GM21528 (cell line): ENCODE data around the gene MAGEB17.
"Not testable (repeated sequence)": the region's sequence is repeated elsewhere in the genome, so short reads cannot be mapped to it uniquely, and the experiment has no call there.

Experiments
- ATAC-seq: cut with Tn5 transposase; IDR thresholded peaks from one replicate; pipeline ENCODE4 v1.9.1; 2021; ENCODE audit warnings: mild to moderate bottlenecking, moderate library complexity; ENCODE audit not compliant: unreplicated experiment, low FRiP score

Gene MAGEB17, protein sequence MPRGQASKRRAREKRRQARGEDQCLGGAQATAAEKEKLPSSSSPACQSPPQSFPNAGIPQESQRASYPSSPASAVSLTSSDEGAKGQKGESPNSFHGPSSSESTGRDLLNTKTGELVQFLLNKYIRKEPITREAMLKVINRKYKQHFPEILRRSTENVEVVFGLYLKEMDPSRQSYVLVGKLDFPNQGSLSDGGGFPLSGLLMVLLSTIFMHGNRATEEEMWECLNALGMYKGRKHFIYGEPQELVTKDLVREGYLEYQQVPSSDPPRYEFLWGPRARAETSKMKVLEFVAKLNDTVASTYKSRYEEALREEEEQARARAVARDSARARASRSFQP

DNA sequence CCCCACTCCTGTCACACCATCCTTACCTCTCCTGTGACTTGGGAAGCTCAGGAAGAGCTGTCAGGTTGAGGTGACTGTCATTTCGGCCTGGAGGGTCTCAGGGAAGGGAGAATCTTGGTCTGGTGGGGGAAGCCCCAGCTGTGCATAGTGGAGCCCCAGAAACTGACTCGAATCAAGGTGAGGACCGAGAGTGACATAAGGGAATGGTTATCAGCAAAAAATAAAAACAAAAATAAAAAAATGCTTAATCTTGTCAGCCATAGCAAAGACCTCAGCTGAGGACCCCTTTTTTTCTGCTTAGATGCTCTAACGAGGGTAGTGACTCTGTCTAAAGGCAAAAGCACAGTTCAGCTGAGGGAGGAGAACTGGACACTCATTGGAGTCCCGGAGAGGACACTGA lies at the start of gene MAGEB17:
Gene MAGEB17 (plus strand): TSS at position 301 of the 400 bp plus-strand sequence. CDS start 2,902 bp downstream, outside the sequence.
- ATAC-seq, result no peak

- ATAC-seq, result peak; percentile 90
These were observed 47.7 kb upstream of the MAGEB17 start for GRCh38 chrX:16119353-16120220.

DNA sequence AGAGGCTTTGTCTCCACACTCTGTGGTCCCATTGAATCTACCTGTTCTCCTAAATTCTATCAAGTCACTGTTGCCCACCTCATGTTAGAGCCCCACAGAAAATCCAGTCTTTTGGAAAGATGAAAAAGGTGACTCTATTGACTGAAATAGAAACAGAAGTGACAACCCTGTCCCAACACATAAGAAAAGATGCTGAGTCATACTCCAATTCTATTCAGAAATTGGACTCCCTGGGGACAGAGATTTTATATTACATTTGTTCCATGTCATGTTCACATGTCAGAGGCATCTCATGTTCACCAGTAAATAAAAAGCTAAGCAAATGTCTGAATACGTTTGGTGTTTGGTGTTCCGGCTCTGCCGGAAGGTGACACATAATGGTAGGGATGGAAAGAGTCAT lies 46.9 kb upstream of the MAGEB17 start:
- ATAC-seq, result no peak

DNA sequence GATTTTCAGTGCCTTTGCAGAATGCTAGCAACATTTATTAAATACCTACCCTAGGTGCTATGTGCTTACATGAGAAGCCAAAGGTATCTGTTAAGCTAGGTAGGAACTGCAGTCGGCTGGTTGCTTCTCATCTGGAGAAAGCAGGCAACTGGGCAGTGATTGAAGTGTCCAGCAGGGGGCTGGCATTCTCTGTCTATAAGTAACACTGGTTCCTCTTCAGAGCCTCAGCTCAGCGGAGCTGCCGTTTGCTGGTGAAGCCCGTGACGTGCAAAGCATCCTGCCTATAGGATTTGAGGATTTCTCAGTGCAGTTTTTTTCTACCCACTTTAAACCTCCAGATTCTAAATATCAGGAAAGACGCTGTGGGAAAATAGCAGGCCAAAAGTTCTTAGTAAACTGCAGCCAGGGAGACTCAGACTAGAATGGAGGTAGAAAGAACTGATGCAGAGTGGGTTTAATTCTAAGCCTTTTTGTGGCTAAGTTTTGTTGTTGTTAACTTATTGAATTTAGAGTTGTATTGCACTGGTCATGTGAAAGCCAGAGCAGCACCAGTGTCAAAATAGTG lies 44.0 kb upstream of the MAGEB17 start, which contains the start of gene GRPR:
Gene GRPR (plus strand): TSS at position 344 of the 565 bp plus-strand sequence. CDS start 389 bp downstream, outside the sequence.
- ATAC-seq, result peak; percentile 67

GRCh38 chrX:16124201-16124600 lies 43.1 kb upstream of the MAGEB17 start:
- ATAC-seq, result no peak

GRCh38 chrX:16125520-16126149 lies 41.6 kb upstream of the MAGEB17 start:
- no peak for ATAC-seq

- no peak for ATAC-seq
These were observed 36.6 kb upstream of the MAGEB17 start for GRCh38 chrX:16130707-16131106.

GRCh38 chrX:16134936-16135335 lies 32.3 kb upstream of the MAGEB17 start:
- ATAC-seq, result no peak

DNA sequence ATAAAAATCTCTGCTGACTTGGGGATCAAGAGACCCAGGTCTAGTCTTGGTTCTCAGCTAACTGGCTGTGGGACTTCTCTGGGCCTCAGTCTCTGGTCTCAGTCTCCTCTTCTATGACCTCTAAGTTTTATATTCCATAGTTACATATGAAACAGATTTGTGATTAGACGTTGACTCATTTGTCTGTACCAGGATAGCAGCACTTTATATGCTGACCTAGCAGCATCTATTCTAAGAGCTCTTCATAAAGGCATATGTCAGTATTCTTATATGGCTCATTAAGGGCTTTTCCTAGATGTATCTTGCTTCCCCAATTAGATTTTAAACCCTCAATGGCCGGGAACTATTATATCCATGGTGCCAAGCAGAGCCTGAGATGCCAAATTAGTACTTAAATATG lies 31.2 kb upstream of the MAGEB17 start:
- ATAC-seq, result no peak

- ATAC-seq, result peak; percentile 81
These were observed 29.7 kb upstream of the MAGEB17 start for GRCh38 chrX:16137416-16138107.

DNA sequence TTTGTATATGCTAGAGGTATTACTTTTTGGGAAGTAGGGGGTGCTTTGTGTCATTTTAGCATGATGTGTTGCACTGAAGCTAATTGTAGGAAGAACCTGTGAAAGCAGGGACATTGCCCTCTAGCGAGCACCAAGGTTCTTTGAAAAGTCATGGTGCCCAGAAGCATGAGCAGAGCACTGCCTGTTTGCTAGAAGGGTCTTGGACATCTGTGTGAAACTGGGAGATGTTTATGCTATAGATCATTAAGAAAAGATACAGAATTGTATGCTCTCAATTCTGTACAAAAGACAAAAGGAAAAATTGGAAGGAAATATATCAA lies 29.2 kb upstream of the MAGEB17 start:
- peak; percentile 49 for ATAC-seq

- no peak for ATAC-seq
These were observed 26.8 kb upstream of the MAGEB17 start for GRCh38 chrX:16140448-16140847.

DNA sequence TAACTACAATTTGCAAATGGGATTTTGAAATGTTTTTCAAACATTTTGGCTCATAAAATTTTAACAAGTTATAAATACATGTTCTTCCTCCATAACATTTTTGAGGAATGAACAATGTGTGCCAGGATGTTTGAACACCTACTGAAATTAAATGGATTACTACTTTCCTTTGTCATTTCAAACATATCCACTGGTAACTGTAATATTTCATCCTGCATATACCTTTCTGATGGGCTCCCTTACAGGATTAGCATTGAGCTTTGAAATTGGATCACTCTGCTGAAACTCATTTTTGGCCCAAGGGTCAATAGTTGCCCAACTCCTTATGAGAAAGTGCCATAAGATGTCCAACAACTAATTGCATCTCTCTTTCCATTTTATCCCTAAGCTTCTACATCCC lies 26.3 kb upstream of the MAGEB17 start:
- ATAC-seq, result no peak

- ATAC-seq, result no peak
These were observed 25.6 kb upstream of the MAGEB17 start for GRCh38 chrX:16141422-16142245.

- no peak for ATAC-seq
These were observed 25.1 kb upstream of the MAGEB17 start for GRCh38 chrX:16142246-16142558.

GRCh38 chrX:16143968-16144367 lies 23.3 kb upstream of the MAGEB17 start:
- no peak for ATAC-seq

DNA sequence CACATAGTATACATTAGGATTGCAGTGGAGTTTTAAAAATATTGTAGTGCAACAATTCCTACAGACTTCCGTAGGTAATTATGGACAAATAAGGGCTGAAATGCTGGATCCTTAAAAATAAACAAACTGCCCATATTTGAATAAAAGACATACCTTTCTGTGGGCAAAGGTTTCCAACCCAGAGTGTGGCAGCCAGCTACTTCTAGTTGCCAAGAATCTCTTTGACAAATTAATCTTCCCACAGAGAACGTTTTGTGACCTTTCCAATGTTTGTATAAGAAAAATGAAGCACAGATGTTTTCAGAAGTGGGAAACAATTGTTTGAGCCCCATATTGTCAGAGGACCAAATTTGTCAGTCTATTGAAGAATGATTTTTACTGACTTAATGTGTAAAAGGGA lies 22.9 kb upstream of the MAGEB17 start:
- ATAC-seq, result no peak

DNA sequence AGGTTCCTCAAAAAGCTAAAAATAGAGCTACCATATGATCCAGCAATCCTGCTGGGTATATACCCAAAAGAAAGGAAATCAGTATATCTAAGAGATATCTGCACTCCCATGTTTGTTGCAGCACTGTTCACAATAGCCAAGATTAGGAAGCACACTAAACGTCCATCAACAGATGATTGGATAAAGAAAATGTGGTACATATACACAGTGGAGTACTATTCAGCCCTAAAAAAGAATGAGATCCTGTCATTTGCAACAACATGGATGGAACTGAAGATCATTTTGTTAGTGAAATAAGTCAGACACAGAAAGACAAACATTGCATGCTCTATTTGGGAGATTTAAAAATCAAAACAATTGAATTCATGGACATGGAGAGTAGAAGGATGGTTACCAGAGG lies 22.2 kb upstream of the MAGEB17 start:
- not testable (repeated sequence) for ATAC-seq

GRCh38 chrX:16145656-16146055 lies 21.6 kb upstream of the MAGEB17 start:
- no peak for ATAC-seq

GRCh38 chrX:16148896-16149295 lies 18.4 kb upstream of the MAGEB17 start:
- no peak for ATAC-seq
